Limb (tissue), 2 donors: Measurements from ENCODE around the gene HDHD3.

Source experiments
- DNase-seq, 2 donors: peaks; one replicate each; pipeline ENCODE4 v3.0.0-alpha.2; 2016; ENCODE audit errors: extremely low spot score in 2 of 2

HDHD3 gene

DNA sequence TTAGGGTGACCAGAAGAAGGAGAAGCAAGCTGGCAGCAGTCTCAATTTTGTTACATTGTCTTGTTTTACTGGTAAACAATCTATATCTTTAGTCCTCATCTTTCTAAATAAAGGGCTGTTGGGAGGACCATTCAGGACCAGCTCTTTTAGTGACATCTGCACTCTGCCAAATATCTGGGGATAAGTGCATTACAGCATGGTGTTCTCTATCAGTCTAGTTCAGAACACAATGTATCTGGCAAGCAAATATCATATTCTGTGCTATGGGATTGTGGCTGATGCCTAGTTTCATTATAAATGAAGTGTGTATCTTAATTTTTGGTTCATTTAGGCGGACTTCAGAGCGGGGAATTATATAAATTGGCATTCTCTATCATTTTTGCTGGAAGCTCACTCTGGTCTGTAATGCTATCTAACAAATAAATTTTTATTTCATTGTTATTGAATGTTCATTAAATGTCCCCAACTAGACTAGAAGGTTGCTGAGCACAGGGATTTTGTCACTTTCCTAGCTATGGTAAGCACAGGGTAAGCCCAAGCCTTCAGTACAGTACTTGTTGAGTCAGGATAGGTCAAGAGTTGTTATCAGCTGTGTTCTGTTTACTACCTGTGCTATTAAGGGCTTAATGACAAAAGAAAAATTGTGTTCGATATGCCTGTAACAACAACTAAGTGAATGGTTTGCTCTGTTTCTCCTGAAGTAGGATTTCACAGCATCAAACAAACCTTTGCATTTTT, 48.6 kb downstream of the HDHD3 start:
- DNase-seq, result no peak

DNA sequence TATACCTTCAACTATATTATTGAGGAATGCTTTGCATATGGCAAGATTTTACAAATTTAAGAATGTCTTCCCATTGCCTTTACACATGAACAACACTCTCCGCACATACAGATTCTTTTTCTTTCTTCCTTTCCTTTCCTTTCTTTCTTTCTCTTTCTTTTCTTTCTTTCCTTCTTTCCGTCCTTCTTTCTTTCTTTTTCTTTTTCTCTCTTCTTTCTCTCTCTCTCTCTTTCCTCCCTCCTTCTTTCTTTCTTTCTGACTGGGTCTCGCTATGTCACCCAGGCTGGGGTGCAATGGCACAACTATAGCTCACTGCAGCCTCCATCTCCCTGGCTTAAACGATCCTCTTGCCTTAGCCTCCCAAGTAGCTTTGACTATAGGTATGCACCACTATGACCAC, 50.6 kb downstream of the HDHD3 start:
- DNase-seq, result no peak
